Amniotic epithelial cell (primary cell): ENCODE data around the gene TMEM273.

Experiments used
- DNase-seq: peaks from one replicate; pipeline ENCODE4 v3.0.0-alpha.2; 2010; ENCODE audit warnings: low read depth

TMEM273 gene

GRCh38 chr10:49175587-49176309, 12.4 kb downstream of the TMEM273 start:
- no peak for DNase-seq

GRCh38 chr10:49174926-49175500, 13.2 kb downstream of the TMEM273 start:
- DNase-seq = no peak

- DNase-seq = no peak
These were observed 13.8 kb downstream of the TMEM273 start for GRCh38 chr10:49174261-49174925.

- no peak for DNase-seq
These were observed 14.3 kb downstream of the TMEM273 start for GRCh38 chr10:49173853-49174252.

GRCh38 chr10:49173201-49173772, 14.9 kb downstream of the TMEM273 start:
- peak; percentile 10 for DNase-seq

- no peak for DNase-seq
These were observed 15.4 kb downstream of the TMEM273 start for GRCh38 chr10:49172777-49173132.

- DNase-seq = no peak
These were observed 16.0 kb downstream of the TMEM273 start for GRCh38 chr10:49172061-49172776.

GRCh38 chr10:49171326-49172060, 16.7 kb downstream of the TMEM273 start:
- DNase-seq = no peak

GRCh38 chr10:49170632-49171325, 17.4 kb downstream of the TMEM273 start:
- DNase-seq = no peak

GRCh38 chr10:49169776-49170175, 18.4 kb downstream of the TMEM273 start:
- DNase-seq = no peak

- DNase-seq = no peak
These were observed 19.2 kb downstream of the TMEM273 start for GRCh38 chr10:49168831-49169500.

GRCh38 chr10:49168171-49168540, 20.0 kb downstream of the TMEM273 start:
- DNase-seq = no peak

GRCh38 chr10:49167425-49168170, 20.6 kb downstream of the TMEM273 start:
- DNase-seq = no peak

GRCh38 chr10:49166484-49167400, 21.4 kb downstream of the TMEM273 start:
- DNase-seq = no peak

GRCh38 chr10:49165821-49166483, 22.2 kb downstream of the TMEM273 start:
- DNase-seq = peak; percentile 8

GRCh38 chr10:49165259-49165658, 22.9 kb downstream of the TMEM273 start:
- no peak for DNase-seq

- DNase-seq = peak; percentile 24
These were observed 23.5 kb downstream of the TMEM273 start for GRCh38 chr10:49164559-49165188.

- DNase-seq = peak; percentile 79
These were observed 24.4 kb downstream of the TMEM273 start for GRCh38 chr10:49163741-49164140.
